K562 (cell line): Measurements from ENCODE around the gene PRAME. TPM values are rescaled to one million over a fixed set of nuclear protein-coding genes. Genes with fewer than 3 reads are reported as not detected.

Experiments
- DMBX1 ChIP-seq: fragments of 250-450 bp; sonication (Bioruptor Pico); IDR thresholded peaks from 2 replicates; pipeline ENCODE4 v1.8.0; 2022; ENCODE audit warnings: inconsistent platforms, mild to moderate bottlenecking, moderate library complexity, borderline replicate concordance
- E2F3 ChIP-seq: fragments of 250-450 bp; sonication (Bioruptor Pico); IDR thresholded peaks from 2 replicates; pipeline ENCODE4 v1.4.0; 2020; ENCODE audit warnings: mild to moderate bottlenecking
- E2F6 ChIP-seq, 2 experiments: IDR thresholded peaks; 2 replicates each; pipeline ENCODE4 v1.6.1; 2011; ENCODE audit warnings: borderline replicate concordance in 1 of 2, control low read depth in 1 of 2, low read depth in 1 of 2, low read length in 1 of 2, mild to moderate bottlenecking in 1 of 2, mixed read lengths in 1 of 2, moderate library complexity in 1 of 2; ENCODE audit not compliant: insufficient read depth in 1 of 2, insufficient read length in 1 of 2, poor library complexity in 1 of 2, severe bottlenecking in 1 of 2; ENCODE audit errors: extremely low read depth in 1 of 2
- ELF4 ChIP-seq: fragments of 450-650 bp; formaldehyde crosslinking; IDR thresholded peaks from 2 replicates; pipeline ENCODE4 v1.4.0; 2022; ENCODE audit warnings: missing genetic modification characterization
- GATAD2B ChIP-seq: fragments of 450-650 bp; IDR thresholded peaks from 2 replicates; pipeline ENCODE4 v1.6.1; 2017; ENCODE audit warnings: mild to moderate bottlenecking, borderline replicate concordance
- GTF2A2 ChIP-seq: IDR thresholded peaks from 2 replicates; pipeline ENCODE4 v1.6.1; 2016; ENCODE audit warnings: mild to moderate bottlenecking, missing genetic modification characterization, missing compliant biosample characterization
- HMG20B ChIP-seq: fragments of 250-450 bp; sonication (Bioruptor Pico); IDR thresholded peaks from 2 replicates; pipeline ENCODE4 v1.5.0; 2021; ENCODE audit warnings: mild to moderate bottlenecking
- MTA3 ChIP-seq: fragments of 450-650 bp; formaldehyde crosslinking; IDR thresholded peaks from 2 replicates; pipeline ENCODE4 v1.6.1; 2017; ENCODE audit warnings: mild to moderate bottlenecking, borderline replicate concordance
- NR2C1 ChIP-seq, 2 experiments: fragments of 450-650 bp; IDR thresholded peaks; 2 replicates each; pipeline ENCODE4 v1.6.1; 2017; ENCODE audit warnings: mild to moderate bottlenecking in 2 of 2, antibody characterized with exemption in 1 of 2, inconsistent platforms in 1 of 2, missing compliant biosample characterization in 1 of 2, missing genetic modification characterization in 1 of 2
- NR2C2 ChIP-seq, 2 experiments: fragments of 200-800 bp in 1 of 2; sonication (Bioruptor generic) in 1 of 2; sonication (generic) in 1 of 2; formaldehyde crosslinking in 1 of 2; IDR thresholded peaks; 2 replicates each; pipeline versions ENCODE4 v1.6.1 to v1.8.0; 2016 to 2022; ENCODE audit warnings: mild to moderate bottlenecking in 1 of 2, missing compliant biosample characterization in 1 of 2, missing genetic modification characterization in 1 of 2, missing genetic modification reagents in 1 of 2
- RBM39 ChIP-seq: fragments of 200-400 bp; formaldehyde crosslinking; optimal IDR thresholded peaks from 2 replicates; pipeline ENCODE3; 2018; ENCODE audit warnings: low read depth, low read length
- SMARCA5 ChIP-seq: fragments of 450-650 bp; IDR thresholded peaks from 2 replicates; pipeline ENCODE4 v1.6.1; 2016
- SMARCE1 ChIP-seq: fragments of 450-650 bp; IDR thresholded peaks from 2 replicates; pipeline ENCODE4 v1.7.1; 2016; ENCODE audit warnings: mild to moderate bottlenecking
- TAF15 ChIP-seq: fragments of 200-400 bp; formaldehyde crosslinking; IDR thresholded peaks from 2 replicates; pipeline ENCODE4 v1.6.1; 2017; ENCODE audit warnings: mild to moderate bottlenecking, low read depth, low read length, moderate library complexity
- ZKSCAN8 ChIP-seq: fragments of 200-800 bp; sonication (Bioruptor generic); IDR thresholded peaks from 2 replicates; pipeline ENCODE4 v1.6.1; 2016; ENCODE audit warnings: missing genetic modification characterization, missing compliant biosample characterization
- ZNF174 ChIP-seq: fragments of 250-450 bp; sonication (Bioruptor Pico); IDR thresholded peaks from 2 replicates; pipeline ENCODE4 v1.4.0; 2020; ENCODE audit warnings: mild to moderate bottlenecking
- ZNF184 ChIP-seq: sonication (generic); formaldehyde crosslinking; IDR thresholded peaks from 2 replicates; pipeline ENCODE4 v1.5.0; 2020; ENCODE audit warnings: missing genetic modification reagents
- ZNF398 ChIP-seq: fragments of 250-450 bp; sonication (Bioruptor Pico); IDR thresholded peaks from 2 replicates; pipeline ENCODE4 v1.8.0; 2021; ENCODE audit warnings: moderate library complexity, mild to moderate bottlenecking, inconsistent platforms
- ZNF431 ChIP-seq: sonication (generic); formaldehyde crosslinking; IDR thresholded peaks from 2 replicates; pipeline ENCODE4 v1.8.0; 2022; ENCODE audit warnings: mild to moderate bottlenecking, missing genetic modification reagents
- polyA plus RNA-seq, 8 experiments: library from polyadenylated mRNA; depleted of rRNA in 4 of 8; stranded (reverse) in 5 of 8; unstranded in 3 of 8; fragments of >200 nt; fragmentation: Nextera tagmentation in 2 of 8; fragmentation: Illumina TruSeq in 1 of 8; extraction: Ambion mirVana in 2 of 8; extraction: Trizol in 1 of 8; gene quantifications; 2 replicates each; pipeline versions ENCODE4 v1.2.1 to v1.2.3, GENCODE V29; 2011 to 2014; ENCODE audit warnings: inconsistent platforms in 1 of 8, missing spikeins in 1 of 8
- total RNA-seq, 7 experiments: library from RNA; depleted of rRNA in 6 of 7; stranded (reverse); fragments of >200 nt in 6 of 7; fragmentation: Illumina TruSeq in 2 of 7; extraction: Trizol in 2 of 7; gene quantifications; 2 replicates each; pipeline versions ENCODE4 v1.2.1 to v1.2.3, GENCODE V29; 2011 to 2021; ENCODE audit warnings: low replicate concordance in 1 of 7
- TF ChIP-seq, protein P1 (sequence below): fragments of 250-450 bp; sonication (Bioruptor Pico); IDR thresholded peaks from 2 replicates; pipeline ENCODE4 v1.4.0; 2020

Gene PRAME
- total and polyA plus RNA-seq, 9 of the 15 experiments (the other 6 are each of a cell fraction or from before 2014, with no cell fraction given), result 662 to 2,141 (median 1,142) TPM

GRCh38 chr22:22578702-22579424 lies 19.8 kb upstream of the PRAME start (continued):
- TF ChIP-seq SMARCA5 (no peak), ZNF398 (no peak), TAF15 (no peak), SMARCE1 (no peak), GATAD2B (no peak), ZNF184 (CRISPR knock-in tag) (no peak), NR2C2 (CRISPR knock-in tag; IDR thresholded peaks at IDR 0.05) (peak; percentile 71; the same call in 1 of the 2 replicates), NR2C2 (tag; IDR thresholded peaks at IDR 0.05) (peak; percentile 69; the same call in 1 of the 2 replicates), RBM39 (no peak), NR2C1 (IDR thresholded peaks at IDR 0.05) (no peak), NR2C1 (tag; IDR thresholded peaks at IDR 0.05) (no peak), GTF2A2 (tag) (no peak), ELF4 (CRISPR knock-in tag) (no peak), MTA3 (no peak), E2F6 (IDR thresholded peaks at IDR 0.05; ENCODE audit: borderline replicate concordance in 1 of 2, extremely low read depth in 1 of 2, insufficient read depth in 1 of 2, insufficient read length in 1 of 2, low read depth in 1 of 2, low read length in 1 of 2, poor library complexity in 1 of 2, severe bottlenecking in 1 of 2) (no peak), ZNF174 (CRISPR knock-in tag) (no peak), DMBX1 (CRISPR knock-in tag) (0 out of 2 replicates have a peak, but pooled peaks have one; percentile 57), HMG20B (CRISPR knock-in tag) (no peak), E2F3 (CRISPR knock-in tag) (no peak), ZNF431 (CRISPR knock-in tag) (no peak), ZKSCAN8 (CRISPR knock-in tag) (no peak)
- TF ChIP-seq, protein P1, sequence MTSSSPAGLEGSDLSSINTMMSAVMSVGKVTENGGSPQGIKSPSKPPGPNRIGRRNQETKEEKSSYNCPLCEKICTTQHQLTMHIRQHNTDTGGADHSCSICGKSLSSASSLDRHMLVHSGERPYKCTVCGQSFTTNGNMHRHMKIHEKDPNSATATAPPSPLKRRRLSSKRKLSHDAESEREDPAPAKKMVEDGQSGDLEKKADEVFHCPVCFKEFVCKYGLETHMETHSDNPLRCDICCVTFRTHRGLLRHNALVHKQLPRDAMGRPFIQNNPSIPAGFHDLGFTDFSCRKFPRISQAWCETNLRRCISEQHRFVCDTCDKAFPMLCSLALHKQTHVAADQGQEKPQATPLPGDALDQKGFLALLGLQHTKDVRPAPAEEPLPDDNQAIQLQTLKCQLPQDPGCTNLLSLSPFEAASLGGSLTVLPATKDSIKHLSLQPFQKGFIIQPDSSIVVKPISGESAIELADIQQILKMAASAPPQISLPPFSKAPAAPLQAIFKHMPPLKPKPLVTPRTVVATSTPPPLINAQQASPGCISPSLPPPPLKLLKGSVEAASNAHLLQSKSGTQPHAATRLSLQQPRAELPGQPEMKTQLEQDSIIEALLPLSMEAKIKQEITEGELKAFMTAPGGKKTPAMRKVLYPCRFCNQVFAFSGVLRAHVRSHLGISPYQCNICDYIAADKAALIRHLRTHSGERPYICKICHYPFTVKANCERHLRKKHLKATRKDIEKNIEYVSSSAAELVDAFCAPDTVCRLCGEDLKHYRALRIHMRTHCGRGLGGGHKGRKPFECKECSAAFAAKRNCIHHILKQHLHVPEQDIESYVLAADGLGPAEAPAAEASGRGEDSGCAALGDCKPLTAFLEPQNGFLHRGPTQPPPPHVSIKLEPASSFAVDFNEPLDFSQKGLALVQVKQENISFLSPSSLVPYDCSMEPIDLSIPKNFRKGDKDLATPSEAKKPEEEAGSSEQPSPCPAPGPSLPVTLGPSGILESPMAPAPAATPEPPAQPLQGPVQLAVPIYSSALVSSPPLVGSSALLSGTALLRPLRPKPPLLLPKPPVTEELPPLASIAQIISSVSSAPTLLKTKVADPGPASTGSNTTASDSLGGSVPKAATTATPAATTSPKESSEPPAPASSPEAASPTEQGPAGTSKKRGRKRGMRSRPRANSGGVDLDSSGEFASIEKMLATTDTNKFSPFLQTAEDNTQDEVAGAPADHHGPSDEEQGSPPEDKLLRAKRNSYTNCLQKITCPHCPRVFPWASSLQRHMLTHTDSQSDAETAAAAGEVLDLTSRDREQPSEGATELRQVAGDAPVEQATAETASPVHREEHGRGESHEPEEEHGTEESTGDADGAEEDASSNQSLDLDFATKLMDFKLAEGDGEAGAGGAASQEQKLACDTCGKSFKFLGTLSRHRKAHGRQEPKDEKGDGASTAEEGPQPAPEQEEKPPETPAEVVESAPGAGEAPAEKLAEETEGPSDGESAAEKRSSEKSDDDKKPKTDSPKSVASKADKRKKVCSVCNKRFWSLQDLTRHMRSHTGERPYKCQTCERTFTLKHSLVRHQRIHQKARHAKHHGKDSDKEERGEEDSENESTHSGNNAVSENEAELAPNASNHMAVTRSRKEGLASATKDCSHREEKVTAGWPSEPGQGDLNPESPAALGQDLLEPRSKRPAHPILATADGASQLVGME (CRISPR knock-in tag), result no peak
